H9 (cell line): ENCODE results near the gene CHCHD3. TPM values are rescaled to one million over a fixed set of nuclear protein-coding genes. Genes with fewer than 3 reads are reported as not detected.

ENCODE experiments used
- DNase-seq: peaks from one replicate; pipeline ENCODE4 v3.0.0-alpha.2; 2017
- H2AFZ ChIP-seq: one replicate; pipeline ENCODE4 v1.6.1; 2013; ENCODE audit warnings: mild to moderate bottlenecking, low read length, control low read depth, moderate library complexity
- H2AK5ac ChIP-seq: 2 replicates; pipeline ENCODE4 v1.6.1; 2013; ENCODE audit warnings: low read length, control low read depth, mixed read lengths; ENCODE audit not compliant: insufficient read length
- H2BK120ac ChIP-seq: one replicate; pipeline ENCODE4 v1.6.1; 2013; ENCODE audit warnings: low read depth, mild to moderate bottlenecking, low read length, control low read depth, inconsistent platforms; ENCODE audit not compliant: poor library complexity, severe bottlenecking
- H2BK12ac ChIP-seq: 2 replicates; pipeline ENCODE4 v1.6.1; 2013; ENCODE audit warnings: low read length, control low read depth, mixed read lengths, low read depth; ENCODE audit not compliant: insufficient read length
- H2BK15ac ChIP-seq: 2 replicates; pipeline ENCODE4 v1.6.1; 2013; ENCODE audit warnings: low read depth, low read length, control low read depth
- H2BK20ac ChIP-seq: one replicate; pipeline ENCODE4 v1.6.1; 2013; ENCODE audit warnings: low read depth, mild to moderate bottlenecking, low read length, control low read depth, inconsistent platforms; ENCODE audit not compliant: poor library complexity, severe bottlenecking
- H2BK5ac ChIP-seq: 2 replicates; pipeline ENCODE4 v1.6.1; 2013; ENCODE audit warnings: low read length, control low read depth, mixed read lengths; ENCODE audit not compliant: insufficient read length
- H3K14ac ChIP-seq: 2 replicates; pipeline ENCODE4 v1.6.1; 2013; ENCODE audit warnings: low read length, control low read depth; ENCODE audit not compliant: insufficient read depth
- H3K18ac ChIP-seq: 2 replicates; pipeline ENCODE4 v1.6.1; 2013; ENCODE audit warnings: low read depth, mild to moderate bottlenecking, mixed read lengths, low read length, control low read depth; ENCODE audit not compliant: insufficient read length
- H3K23ac ChIP-seq: 2 replicates; pipeline ENCODE4 v1.6.1; 2013; ENCODE audit warnings: low read length, control low read depth, mixed read lengths, low read depth; ENCODE audit not compliant: insufficient read length
- H3K23me2 ChIP-seq: 2 replicates; pipeline ENCODE4 v1.6.1; 2013; ENCODE audit warnings: low read depth, mild to moderate bottlenecking, mixed read lengths, low read length, control low read depth; ENCODE audit not compliant: insufficient read length, poor library complexity, severe bottlenecking
- H3K27ac ChIP-seq: 2 replicates; pipeline ENCODE4 v1.5.1; 2013; ENCODE audit warnings: low read length, control low read depth, mixed read lengths, low read depth; ENCODE audit not compliant: insufficient read length
- H3K27me3 ChIP-seq: 2 replicates; pipeline ENCODE4 v1.6.1; 2013; ENCODE audit warnings: low read length, control low read depth, inconsistent platforms; ENCODE audit not compliant: insufficient read depth
- H3K4ac ChIP-seq: 2 replicates; pipeline ENCODE4 v1.6.1; 2013; ENCODE audit warnings: low read depth, mild to moderate bottlenecking, control low read depth, inconsistent platforms, low read length, moderate library complexity
- H3K4me1 ChIP-seq: 2 replicates; pipeline ENCODE4 v1.6.1; 2013; ENCODE audit warnings: low read length, control low read depth, inconsistent platforms; ENCODE audit not compliant: insufficient read depth
- H3K4me2 ChIP-seq: 2 replicates; pipeline ENCODE4 v1.6.1; 2013; ENCODE audit warnings: low read length, control low read depth, mixed read lengths; ENCODE audit not compliant: insufficient read length, insufficient read depth
- H3K56ac ChIP-seq: 2 replicates; pipeline ENCODE4 v1.6.1; 2013; ENCODE audit warnings: low read depth, mild to moderate bottlenecking, mixed read lengths, low read length, control low read depth; ENCODE audit not compliant: insufficient read length
- H3K79me1 ChIP-seq: 2 replicates; pipeline ENCODE4 v1.6.1; 2013; ENCODE audit warnings: low read depth, mild to moderate bottlenecking, moderate library complexity, low read length, control low read depth, inconsistent platforms; ENCODE audit not compliant: insufficient read depth, poor library complexity, severe bottlenecking
- H3K79me2 ChIP-seq: 2 replicates; pipeline ENCODE4 v1.6.1; 2013; ENCODE audit warnings: low read length, control low read depth, inconsistent platforms; ENCODE audit not compliant: insufficient read depth
- H3K9ac ChIP-seq: 2 replicates; pipeline ENCODE4 v1.6.1; 2013; ENCODE audit warnings: low read length, control low read depth, mixed read lengths; ENCODE audit not compliant: insufficient read length; ENCODE audit errors: extremely low read depth
- H3K9me3 ChIP-seq: one replicate; pipeline ENCODE4 v1.6.1; 2013; ENCODE audit warnings: low read depth, low read length, inconsistent platforms; ENCODE audit not compliant: control insufficient read depth
- H3T11ph ChIP-seq: one replicate; pipeline ENCODE4 v1.6.1; 2013; ENCODE audit warnings: mild to moderate bottlenecking, low read length, control low read depth, inconsistent platforms
- H4K20me1 ChIP-seq: one replicate; pipeline ENCODE4 v1.6.1; 2013; ENCODE audit not compliant: control insufficient read depth, insufficient read length, insufficient read depth
- H4K5ac ChIP-seq: 2 replicates; pipeline ENCODE4 v1.6.1; 2013; ENCODE audit warnings: low read depth, mild to moderate bottlenecking, mixed read lengths, low read length, control low read depth; ENCODE audit not compliant: insufficient read length
- H4K8ac ChIP-seq: replicated peaks from 2 replicates; pipeline ENCODE4 v1.6.1; 2013; ENCODE audit warnings: low read length, control low read depth, mixed read lengths, low read depth; ENCODE audit not compliant: insufficient read length
- H4K91ac ChIP-seq: 2 replicates; pipeline ENCODE4 v1.6.1; 2013; ENCODE audit warnings: low read depth, mild to moderate bottlenecking, moderate library complexity, mixed read lengths, low read length, control low read depth; ENCODE audit not compliant: insufficient read length
- H3K27ac Mint-ChIP-seq, 3 experiments: 2 replicates in 2 of 3; 3 replicates in 1 of 3; pipeline ENCODE4 v1.8.0; 2020 to 2021; ENCODE audit warnings: mixed read lengths in 3 of 3, mild to moderate bottlenecking in 1 of 3, moderate library complexity in 1 of 3
- H3K27me3 Mint-ChIP-seq: 2 replicates; pipeline ENCODE4 v1.8.0; 2021; ENCODE audit warnings: low read depth, mild to moderate bottlenecking, moderate library complexity, mixed read lengths
- H3K36me3 Mint-ChIP-seq, 3 experiments: 2 replicates in 2 of 3; 3 replicates in 1 of 3; pipeline ENCODE4 v1.8.0; 2020 to 2021; ENCODE audit warnings: low read depth in 3 of 3, mixed read lengths in 3 of 3; ENCODE audit not compliant: insufficient read depth in 1 of 3
- H3K4me1 Mint-ChIP-seq, 2 experiments: 2 replicates each; pipeline ENCODE4 v1.8.0; 2020; ENCODE audit warnings: mixed read lengths in 2 of 2
- H3K4me3 Mint-ChIP-seq, 2 experiments: 2 replicates in 1 of 2; 3 replicates in 1 of 2; pipeline ENCODE4 v1.8.0; 2020 to 2021; ENCODE audit warnings: mild to moderate bottlenecking in 2 of 2, mixed read lengths in 2 of 2, moderate library complexity in 1 of 2
- H3K9me3 Mint-ChIP-seq, 2 experiments: 2 replicates in 1 of 2; 3 replicates in 1 of 2; pipeline ENCODE4 v1.8.0; 2020; ENCODE audit warnings: mild to moderate bottlenecking in 2 of 2, mixed read lengths in 2 of 2, moderate library complexity in 1 of 2
- CTCF ChIP-seq: fragments of 200-600 bp; sonication (generic); conservative IDR thresholded peaks from 3 replicates; pipeline ENCODE4 v1.8.0; 2021; ENCODE audit warnings: antibody characterized with exemption, mild to moderate bottlenecking
- WGBS: extraction: QIAGEN DNeasy Blood & Tissue Kit; methylation state at CpG from one replicate; pipeline ENCODE4 v1.1.7; 2013; ENCODE audit warnings: missing lambda C conversion rate, low lambda C conversion rate, mixed read lengths; ENCODE audit not compliant: insufficient read length; ENCODE audit errors: extremely low coverage; 5-methylcytosine and 5-hydroxymethylcytosine counted together
- total RNA-seq: library from RNA; stranded (reverse); gene quantifications from 2 replicates; pipeline ENCODE4 v1.2.1, GENCODE V29; 2021

The CHCHD3 gene
- total RNA-seq, 1 experiment from 2014 or later: 104 TPM

DNA sequence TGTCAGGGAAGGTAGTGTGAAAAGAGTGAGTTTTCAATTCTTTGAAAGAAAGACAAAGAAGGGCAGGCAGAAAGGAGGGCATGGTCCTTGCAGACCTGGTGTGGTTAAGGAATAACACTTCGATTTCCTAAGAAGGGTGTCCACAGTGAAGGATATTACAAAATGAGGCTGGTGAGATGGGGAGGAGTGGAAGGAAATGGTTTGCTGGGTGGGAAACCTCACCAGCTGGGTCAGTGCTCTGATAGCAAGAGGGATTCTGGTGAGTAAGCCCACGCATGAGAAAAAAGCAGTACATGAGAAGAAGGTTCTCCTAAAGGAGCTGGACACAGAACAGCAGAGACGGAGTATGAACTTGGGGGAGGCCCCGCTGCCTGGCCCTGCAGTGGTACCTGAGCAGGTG, 275.1 kb downstream of the CHCHD3 start:
- H2BK15ac ChIP-seq: no peak overlapping the region
- H3K23me2 ChIP-seq: no peaks in the 10 kb centered on the region
- H3K36me3 Mint-ChIP-seq: peaks cover 0 to 4% (median 0%) of the 10 kb centered on the region in 3 experiments; a peak in 3 of 7 replicates
- no peaks in the 10 kb centered on the region for H3K9me3 Mint-ChIP-seq
- H3K4me1 Mint-ChIP-seq: peaks cover 0 to 5% of the 10 kb centered on the region in 2 experiments; a peak in 2 of 4 replicates
- no peak overlapping the region for H2AK5ac ChIP-seq
- H3K9ac ChIP-seq: no peak overlapping the region
- no peaks in the 10 kb centered on the region for H3K4me1 ChIP-seq
- H2BK120ac ChIP-seq: no peak overlapping the region
- H3K56ac ChIP-seq: no peak overlapping the region
- no peak overlapping the region for H4K5ac ChIP-seq
- no peaks in the 10 kb centered on the region for H3K27me3 Mint-ChIP-seq
- no peak for TF ChIP-seq CTCF
- H3K4ac ChIP-seq: no peak overlapping the region
- no CpG with 5 or more reads among the region's 4 CpGs for WGBS
- no peaks in the 10 kb centered on the region for H3K27me3 ChIP-seq
- H3K27ac ChIP-seq: no peak overlapping the region
- no peak overlapping the region for H2AFZ ChIP-seq
- H4K91ac ChIP-seq: no peak overlapping the region
- H3K4me3 Mint-ChIP-seq: no peak overlapping the region
- no peak overlapping the region for H2BK20ac ChIP-seq
- no peak overlapping the region for H2BK5ac ChIP-seq
- H3K79me2 ChIP-seq: no peaks in the 10 kb centered on the region
- DNase-seq: no peak
- no peak overlapping the region for H3K4me2 ChIP-seq
- H4K8ac ChIP-seq: no peak overlapping the region
- no peak overlapping the region for H3T11ph ChIP-seq
- no peak overlapping the region for H2BK12ac ChIP-seq
- no peak overlapping the region for H3K14ac ChIP-seq
- no peak overlapping the region for H3K23ac ChIP-seq
- H3K27ac Mint-ChIP-seq: no peak overlapping the region
- H3K79me1 ChIP-seq: no peaks in the 10 kb centered on the region
- no peak overlapping the region for H3K18ac ChIP-seq
- H3K9me3 ChIP-seq: no peaks in the 10 kb centered on the region
- no peaks in the 10 kb centered on the region for H4K20me1 ChIP-seq
